SW 1271 (cell line): ENCODE results near the gene FGF9.

Experiments used
- DNase-seq, 2 experiments: peaks; one replicate each; lab custom pipeline; 2025; lab: John Stamatoyannopoulos, UW

The FGF9 gene

GRCh38 chr13:21710163-21710562 is 39.3 kb downstream of the FGF9 start:
- DNase-seq, result no peak

- DNase-seq, result no peak
Observed at GRCh38 chr13:21717817-21718216, 46.9 kb downstream of the FGF9 start.

- no peak for DNase-seq
Observed at GRCh38 chr13:21719463-21719862, 48.6 kb downstream of the FGF9 start.

GRCh38 chr13:21723807-21724505 is 53.1 kb downstream of the FGF9 start:
- DNase-seq, result no peak

GRCh38 chr13:21730186-21730880 is 59.5 kb downstream of the FGF9 start:
- no peak for DNase-seq

GRCh38 chr13:21733475-21734263 is 62.8 kb downstream of the FGF9 start:
- no peak for DNase-seq

- DNase-seq, result no peak
Observed at GRCh38 chr13:21734961-21735360, 64.1 kb downstream of the FGF9 start.

GRCh38 chr13:21735701-21736401 is 65.0 kb downstream of the FGF9 start:
- DNase-seq, result no peak

GRCh38 chr13:21736926-21737325 is 66.1 kb downstream of the FGF9 start:
- DNase-seq, result no peak

- no peak for DNase-seq
Observed at GRCh38 chr13:21738630-21739029, 67.8 kb downstream of the FGF9 start.

GRCh38 chr13:21739771-21740170 is 68.9 kb downstream of the FGF9 start:
- no peak for DNase-seq

- no peak for DNase-seq
Observed at GRCh38 chr13:21741396-21741979, 70.6 kb downstream of the FGF9 start.

- no peak for DNase-seq
Observed at GRCh38 chr13:21742096-21742495, 71.2 kb downstream of the FGF9 start.

- DNase-seq, result no peak
Observed at GRCh38 chr13:21744149-21744548, 73.3 kb downstream of the FGF9 start.

- DNase-seq, result no peak
Observed at GRCh38 chr13:21745307-21745706, 74.4 kb downstream of the FGF9 start.

- no peak for DNase-seq
Observed at GRCh38 chr13:21747456-21747855, 76.6 kb downstream of the FGF9 start.

- no peak for DNase-seq
Observed at GRCh38 chr13:21748166-21748565, 77.3 kb downstream of the FGF9 start.

GRCh38 chr13:21749410-21749809 is 78.5 kb downstream of the FGF9 start:
- no peak for DNase-seq

- DNase-seq, result no peak
Observed at GRCh38 chr13:21752501-21752900, 81.6 kb downstream of the FGF9 start.

GRCh38 chr13:21753117-21753729 is 82.3 kb downstream of the FGF9 start:
- no peak for DNase-seq
